Amniotic epithelial cell (primary cell): ENCODE measurements around the gene PKHD1.
"Not testable (repeated sequence)": the region's sequence is repeated elsewhere in the genome, so short reads cannot be mapped to it uniquely, and the experiment has no call there.

Experiments
- DNase-seq: peaks from one replicate; pipeline ENCODE4 v3.0.0-alpha.2; 2010; ENCODE audit warnings: low read depth

The PKHD1 gene

DNA sequence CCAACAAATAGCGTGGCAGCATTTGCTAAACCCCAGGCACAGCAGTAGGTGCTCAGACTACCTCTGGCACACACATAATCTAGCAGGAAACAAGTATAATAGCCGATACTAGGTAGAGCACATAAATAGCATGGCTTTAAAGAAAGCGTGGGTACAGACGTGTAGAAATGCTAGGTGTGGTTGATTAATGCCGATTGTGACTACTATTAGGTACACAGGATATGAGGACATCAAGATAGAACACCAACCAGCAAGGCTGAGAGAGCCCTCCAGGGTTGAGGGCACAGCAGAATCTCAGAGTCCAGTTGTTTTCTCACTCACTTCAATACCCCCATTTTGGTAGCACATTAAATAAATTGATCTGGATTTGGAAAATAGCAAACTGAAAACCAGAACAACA lies 100.5 kb downstream of the PKHD1 start:
- no peak for DNase-seq

DNA sequence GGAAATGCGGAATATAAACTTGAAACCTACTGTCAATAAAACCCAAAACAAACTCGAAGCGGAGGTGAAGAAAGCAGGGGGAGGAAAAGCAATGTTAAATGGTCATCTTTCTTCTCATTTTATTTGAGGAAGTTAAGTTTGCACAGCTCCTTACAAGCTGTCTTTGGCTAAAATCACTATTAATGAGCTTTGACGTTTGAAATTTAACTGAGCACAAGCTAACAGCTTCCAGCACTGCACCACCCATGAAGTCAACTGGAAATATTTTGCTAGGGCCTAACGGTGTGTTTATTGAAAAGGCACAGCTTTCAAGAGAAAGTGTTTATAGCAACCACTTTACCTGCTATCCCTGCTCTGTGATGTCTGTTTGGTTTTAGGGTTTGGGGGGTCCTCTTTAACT lies 103.8 kb downstream of the PKHD1 start:
- DNase-seq = no peak

DNA sequence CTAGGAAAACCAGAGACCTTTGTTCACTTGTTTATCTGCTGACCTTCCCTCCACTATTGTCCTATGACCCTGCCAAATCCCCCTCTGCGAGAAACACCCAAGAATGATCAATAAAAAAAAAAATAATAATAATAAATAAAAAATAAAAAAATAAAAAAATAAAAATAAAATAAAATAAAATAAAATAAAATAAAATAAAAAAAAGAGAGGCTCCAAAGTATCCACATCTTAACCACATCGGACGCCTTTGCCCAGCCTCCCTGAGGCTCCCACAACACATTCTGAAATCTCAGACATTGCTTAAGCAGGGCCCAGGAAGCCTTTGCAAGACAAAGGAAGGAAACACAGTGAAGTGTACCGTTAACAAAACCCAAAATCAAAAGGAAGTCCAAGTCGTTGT lies 104.7 kb downstream of the PKHD1 start:
- not testable (repeated sequence) for DNase-seq

DNA sequence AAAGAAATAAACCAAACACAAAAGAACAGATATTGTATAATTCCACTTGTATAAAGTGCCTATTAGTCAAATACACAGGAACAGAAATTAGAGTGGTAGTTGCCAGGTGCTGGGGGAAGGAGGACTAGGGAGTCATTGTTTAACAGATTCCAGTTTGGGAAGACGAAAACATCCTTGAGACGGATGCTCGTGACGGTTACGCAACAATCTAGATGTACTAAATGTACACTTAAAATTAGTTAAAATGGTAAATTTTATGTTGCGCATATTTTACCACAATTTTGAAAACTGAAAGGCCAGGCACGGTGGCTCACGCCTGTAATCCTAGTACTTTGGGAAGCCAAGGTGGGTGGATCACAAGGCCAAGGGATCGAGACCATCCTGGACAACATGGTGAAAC lies 111.0 kb downstream of the PKHD1 start:
- DNase-seq = no peak

DNA sequence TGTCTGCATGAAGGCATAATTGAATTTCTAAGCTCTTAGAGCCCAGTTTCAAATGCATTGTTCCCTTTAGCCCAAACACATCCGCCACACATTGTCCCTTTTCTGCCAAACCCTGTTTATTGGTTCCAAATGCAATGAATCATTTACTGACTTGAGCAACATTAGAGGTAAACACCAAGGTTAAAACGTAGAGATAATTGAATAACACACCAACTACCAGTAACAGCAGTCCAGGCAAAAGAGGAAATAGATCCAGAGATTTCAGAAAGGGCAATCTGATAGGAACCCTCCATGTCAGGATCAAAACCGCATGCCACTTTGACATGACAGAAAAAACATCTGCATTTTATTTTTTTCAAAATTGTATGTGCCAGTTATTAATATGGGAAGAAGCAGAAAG lies 114.8 kb downstream of the PKHD1 start:
- DNase-seq = no peak

- DNase-seq = no peak
Measured at GRCh38 chr6:51968265-51968664, 119.1 kb downstream of the PKHD1 start.

- DNase-seq = no peak
Measured at GRCh38 chr6:51965222-51965801, 122.1 kb downstream of the PKHD1 start.

DNA sequence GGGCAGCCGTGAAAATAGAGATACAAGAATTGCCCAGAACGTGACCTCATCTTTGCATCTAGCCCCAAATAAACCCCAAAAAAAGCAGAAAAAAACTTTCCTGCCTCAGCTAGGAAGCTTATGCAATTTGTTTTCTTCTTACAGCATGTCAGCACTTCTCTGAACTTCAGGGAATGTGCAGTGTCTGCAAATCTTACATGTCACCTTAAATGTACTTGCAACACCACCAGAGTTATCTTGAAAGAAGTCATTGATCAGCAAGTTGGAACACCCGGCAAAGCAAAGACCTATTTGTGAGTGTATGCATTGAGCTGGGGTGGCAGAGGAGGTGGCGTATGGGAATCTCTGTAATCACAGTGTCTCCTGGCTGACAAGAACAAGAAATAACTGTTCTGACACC lies 123.4 kb downstream of the PKHD1 start:
- DNase-seq = no peak

- no peak for DNase-seq
Measured at GRCh38 chr6:51962354-51962753, 125.1 kb downstream of the PKHD1 start.

DNA sequence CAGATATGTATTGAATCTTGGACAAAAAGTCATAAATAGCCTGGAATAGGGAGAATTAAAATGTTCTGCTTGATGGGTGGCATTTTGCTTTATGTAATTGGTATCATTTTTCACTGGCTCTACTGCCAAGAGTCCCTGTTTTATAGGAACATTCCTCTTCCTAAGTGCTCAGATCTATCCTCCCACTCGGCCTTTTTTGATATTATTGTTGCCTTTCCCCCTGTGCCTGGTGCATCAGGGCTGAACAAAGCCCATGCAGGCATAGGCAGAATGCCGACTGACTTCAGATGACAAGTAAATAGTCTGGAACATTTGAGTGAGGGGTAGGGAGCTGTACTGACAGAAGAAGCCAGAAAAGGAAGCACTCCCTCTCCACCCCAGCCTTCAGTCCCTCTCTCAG lies 127.0 kb downstream of the PKHD1 start:
- DNase-seq = no peak

DNA sequence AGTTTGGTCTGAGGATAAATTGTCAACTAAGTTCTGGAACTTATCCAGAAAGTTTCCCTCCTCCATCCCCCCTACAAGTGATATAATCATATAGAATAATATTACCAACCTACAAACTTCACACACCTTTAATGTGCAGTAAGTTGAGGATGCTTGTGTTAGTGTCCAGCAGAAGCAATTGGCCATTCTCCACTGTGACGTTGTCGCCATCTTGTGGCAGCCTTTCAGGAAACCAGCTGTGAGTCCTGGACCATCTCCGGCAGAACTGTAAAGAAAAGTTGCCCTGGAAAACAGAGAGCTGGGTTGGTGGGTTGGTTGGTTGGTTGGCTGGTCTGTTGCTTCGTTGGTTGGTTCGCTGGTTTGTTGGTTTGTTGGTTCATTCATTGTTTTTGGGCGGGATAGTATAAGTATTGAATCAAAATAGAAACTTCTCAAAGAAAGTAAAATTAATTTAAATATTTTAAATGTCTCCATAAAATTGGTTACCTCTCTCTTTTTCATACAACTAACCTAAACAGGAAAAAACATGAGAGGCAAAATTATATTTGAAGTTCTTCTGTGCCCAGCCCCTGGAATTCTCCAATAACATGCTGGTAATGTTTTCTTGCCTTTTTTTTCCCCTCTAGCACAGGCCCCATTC lies 127.5 kb downstream of the PKHD1 start:
- peak; percentile 47 for DNase-seq

GRCh38 chr6:51954681-51955080 lies 132.7 kb downstream of the PKHD1 start:
- no peak for DNase-seq

- DNase-seq = no peak
Measured at GRCh38 chr6:51953246-51953645, 134.2 kb downstream of the PKHD1 start.

- no peak for DNase-seq
Measured at GRCh38 chr6:51951924-51952323, 135.5 kb downstream of the PKHD1 start.

DNA sequence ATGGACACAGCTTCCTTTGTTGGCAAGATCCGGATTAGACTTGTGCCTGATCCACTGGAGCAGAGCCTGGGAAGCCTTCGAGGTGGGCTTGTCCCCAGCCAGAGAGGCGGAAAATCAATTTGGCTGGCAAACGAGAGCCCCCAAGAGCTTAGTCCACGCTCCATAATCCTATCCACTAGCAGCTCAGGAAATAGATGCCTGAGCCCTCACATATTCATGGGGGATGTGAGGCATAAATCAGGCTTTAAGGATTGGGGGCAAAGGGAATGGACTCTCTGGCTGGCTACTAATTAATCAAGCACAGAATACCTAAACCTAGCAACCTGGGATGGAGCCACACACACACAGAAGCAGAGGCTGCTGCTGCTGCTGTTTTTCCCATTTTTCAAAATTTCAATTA lies 137.9 kb downstream of the PKHD1 start:
- no peak for DNase-seq

- DNase-seq = not testable (repeated sequence)
Measured at GRCh38 chr6:51939695-51940094, 147.7 kb downstream of the PKHD1 start.

- no peak for DNase-seq
Measured at GRCh38 chr6:51936531-51937290, 150.7 kb downstream of the PKHD1 start.

GRCh38 chr6:51934098-51934497 lies 153.3 kb downstream of the PKHD1 start:
- DNase-seq = no peak

DNA sequence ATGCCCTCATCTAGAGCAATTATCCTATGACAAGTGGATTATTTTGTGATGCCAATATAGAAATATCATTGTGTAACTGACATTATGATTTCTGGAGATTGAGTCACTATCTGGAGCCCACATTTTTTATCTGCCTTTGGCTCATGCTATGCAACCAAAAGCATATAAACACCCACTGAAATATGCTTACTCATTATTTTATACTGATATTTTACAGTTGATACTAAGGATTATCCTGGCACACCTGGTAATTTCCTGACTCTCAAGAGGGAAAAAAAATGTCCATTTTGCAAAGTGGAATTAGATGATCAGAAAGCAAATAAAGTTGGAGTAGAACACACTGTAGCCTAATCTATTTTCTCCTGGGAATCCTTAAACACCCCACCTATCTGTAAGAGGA lies 154.5 kb downstream of the PKHD1 start:
- no peak for DNase-seq

DNA sequence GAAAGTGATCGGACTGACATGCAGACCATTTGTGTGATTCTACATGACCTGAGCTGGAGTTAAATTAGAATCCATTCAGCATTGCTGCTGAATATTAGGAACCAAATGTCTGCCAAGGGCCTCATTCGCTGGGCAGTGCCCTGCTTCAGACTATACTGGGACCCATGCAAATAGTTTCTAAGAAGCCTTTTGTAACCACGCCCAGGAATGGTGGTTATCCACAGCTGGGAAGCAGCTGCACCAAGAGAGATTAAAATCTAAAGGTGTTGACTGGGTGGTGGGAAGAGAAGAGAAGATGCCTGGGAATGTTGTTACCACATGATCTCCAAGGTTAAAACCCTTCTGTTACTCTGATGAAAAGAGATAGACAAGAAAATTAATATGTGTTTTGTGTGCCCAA lies 156.8 kb downstream of the PKHD1 start:
- DNase-seq = no peak

- no peak for DNase-seq
Measured at GRCh38 chr6:51929934-51930574, 157.4 kb downstream of the PKHD1 start.

GRCh38 chr6:51928320-51928719 lies 159.1 kb downstream of the PKHD1 start:
- no peak for DNase-seq

DNA sequence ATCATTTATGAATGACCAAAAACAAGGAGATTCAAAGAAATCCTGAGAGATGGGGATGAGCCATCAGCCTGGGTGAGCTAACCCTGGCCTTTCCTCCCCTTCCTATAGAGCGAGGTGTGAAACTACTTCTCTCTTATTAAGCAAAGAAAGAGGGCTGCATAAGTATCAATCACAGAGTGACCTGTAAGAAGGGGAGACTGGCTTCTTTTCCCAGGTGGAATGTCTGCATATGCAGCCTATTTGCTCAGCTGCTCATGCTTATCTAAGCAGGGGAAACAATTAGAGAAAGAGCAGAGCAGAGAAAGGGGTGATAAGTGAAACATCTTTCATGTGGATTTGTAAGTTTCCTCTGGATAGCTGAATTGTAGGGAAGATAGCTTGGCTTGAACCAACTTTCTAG lies 160.0 kb downstream of the PKHD1 start:
- DNase-seq = no peak
